Astrocyte (in vitro differentiated cells and primary cell): ENCODE measurements around the gene COPZ1. TPM values are rescaled to one million over a fixed set of nuclear protein-coding genes. Genes with fewer than 3 reads are reported as not detected.

Experiments
- DNase-seq: peaks from one replicate; pipeline ENCODE4 v3.0.0-alpha.2; 2010; ENCODE audit warnings: low read depth
- FAIRE-seq: peaks from 2 replicates; lab custom pipeline; 2011; peaks lifted over from hg19 to GRCh38; lab: Jason Lieb, UNC
- H2AFZ ChIP-seq: 2 replicates; pipeline ENCODE4 v1.6.0; 2012; ENCODE audit warnings: low read depth, low read length, inconsistent platforms
- H3K27ac ChIP-seq: 2 replicates; pipeline ENCODE4 v1.5.1; 2011; ENCODE audit warnings: low read depth, low read length, inconsistent platforms
- H3K27me3 ChIP-seq: 2 replicates; pipeline ENCODE4 v1.6.0; 2011; ENCODE audit warnings: low read length, inconsistent platforms; ENCODE audit not compliant: insufficient read depth
- H3K36me3 ChIP-seq: 2 replicates; pipeline ENCODE4 v1.5.1; 2011; ENCODE audit warnings: low read length, inconsistent platforms; ENCODE audit not compliant: insufficient read depth
- H3K4me1 ChIP-seq: 2 replicates; pipeline ENCODE4 v1.5.1; 2011; ENCODE audit warnings: low read length, inconsistent platforms; ENCODE audit not compliant: insufficient read depth
- H3K4me2 ChIP-seq: 2 replicates; pipeline ENCODE4 v1.6.0; 2012; ENCODE audit warnings: low read length, inconsistent platforms
- H3K4me3 ChIP-seq: 2 replicates; pipeline ENCODE4 v1.5.1; 2011; ENCODE audit warnings: low read depth, mild to moderate bottlenecking, low read length, inconsistent platforms; ENCODE audit not compliant: insufficient read depth
- H3K79me2 ChIP-seq: 2 replicates; pipeline ENCODE4 v1.6.0; 2012; ENCODE audit warnings: mild to moderate bottlenecking, low read length, inconsistent platforms; ENCODE audit not compliant: insufficient read depth
- H3K9ac ChIP-seq: 2 replicates; pipeline ENCODE4 v1.6.0; 2012; ENCODE audit warnings: mild to moderate bottlenecking, low read length, inconsistent platforms
- H3K9me3 ChIP-seq: 2 replicates; pipeline ENCODE4 v1.5.1; 2012; ENCODE audit warnings: low read depth, mild to moderate bottlenecking, low read length, inconsistent platforms; ENCODE audit not compliant: insufficient read depth
- H4K20me1 ChIP-seq: 2 replicates; pipeline ENCODE4 v1.6.0; 2012; ENCODE audit warnings: low read length, inconsistent platforms; ENCODE audit not compliant: insufficient read depth
- H3K27ac Mint-ChIP-seq: one replicate; pipeline ENCODE4 v1.8.0; 2021; ENCODE audit warnings: mild to moderate bottlenecking, mixed read lengths; ENCODE audit not compliant: unreplicated experiment
- H3K27me3 Mint-ChIP-seq: one replicate; pipeline ENCODE4 v1.8.0; 2021; ENCODE audit warnings: low read depth, mixed read lengths; ENCODE audit not compliant: unreplicated experiment
- H3K36me3 Mint-ChIP-seq: one replicate; pipeline ENCODE4 v1.8.0; 2021; ENCODE audit warnings: low read depth, mixed read lengths; ENCODE audit not compliant: unreplicated experiment
- H3K4me1 Mint-ChIP-seq: one replicate; pipeline ENCODE4 v1.8.0; 2021; ENCODE audit warnings: low read depth, mixed read lengths; ENCODE audit not compliant: unreplicated experiment
- H3K4me3 Mint-ChIP-seq: one replicate; pipeline ENCODE4 v1.8.0; 2021; ENCODE audit warnings: mild to moderate bottlenecking, moderate library complexity, mixed read lengths; ENCODE audit not compliant: unreplicated experiment
- H3K9me3 Mint-ChIP-seq: one replicate; pipeline ENCODE4 v1.8.0; 2021; ENCODE audit warnings: mild to moderate bottlenecking, mixed read lengths; ENCODE audit not compliant: unreplicated experiment
- EZH2 ChIP-seq: IDR thresholded peaks from 2 replicates; pipeline ENCODE4 v1.6.1; 2012; ENCODE audit warnings: mild to moderate bottlenecking, low read length, inconsistent platforms; ENCODE audit not compliant: insufficient read depth
- total RNA-seq: library from RNA; stranded (reverse); gene quantifications from 2 replicates; pipeline ENCODE4 v1.2.1, GENCODE V29; 2021
- TF ChIP-seq, protein P1 (sequence below): IDR thresholded peaks from 2 replicates; pipeline ENCODE4 v1.5.1; 2011; ENCODE audit warnings: low read depth, mild to moderate bottlenecking, inconsistent platforms, low read length, moderate library complexity; ENCODE audit not compliant: insufficient read depth

The COPZ1 gene
- total RNA-seq, 1 donor from 2014 or later, result 136 TPM

GRCh38 chr12:54388237-54389133 lies 63.6 kb downstream of the COPZ1 start:
- H3K4me3 Mint-ChIP-seq, result peak overlapping the region; percentile 34
- DNase-seq (no peak), FAIRE-seq (no peak)
- no peaks in the 10 kb centered on the region for H3K9me3 Mint-ChIP-seq
- Histone ChIP-seq H4K20me1 (peaks cover 1% of the 10 kb centered on the region), H3K27me3 (no peaks in the 10 kb centered on the region), H3K4me1 (no peaks in the 10 kb centered on the region), H2AFZ (no peak overlapping the region), H3K36me3 (no peaks in the 10 kb centered on the region), H3K9me3 (no peaks in the 10 kb centered on the region), H3K27ac (no peak overlapping the region), H3K4me3 (no peak overlapping the region), H3K79me2 (no peaks in the 10 kb centered on the region), H3K4me2 (no peak overlapping the region), H3K9ac (no peak overlapping the region)
- H3K4me1 Mint-ChIP-seq, result peaks cover 28% of the 10 kb centered on the region
- no peaks in the 10 kb centered on the region for H3K27me3 Mint-ChIP-seq
- H3K27ac Mint-ChIP-seq, result no peak overlapping the region
- H3K36me3 Mint-ChIP-seq, result peaks cover 12% of the 10 kb centered on the region
- TF ChIP-seq, protein P1, sequence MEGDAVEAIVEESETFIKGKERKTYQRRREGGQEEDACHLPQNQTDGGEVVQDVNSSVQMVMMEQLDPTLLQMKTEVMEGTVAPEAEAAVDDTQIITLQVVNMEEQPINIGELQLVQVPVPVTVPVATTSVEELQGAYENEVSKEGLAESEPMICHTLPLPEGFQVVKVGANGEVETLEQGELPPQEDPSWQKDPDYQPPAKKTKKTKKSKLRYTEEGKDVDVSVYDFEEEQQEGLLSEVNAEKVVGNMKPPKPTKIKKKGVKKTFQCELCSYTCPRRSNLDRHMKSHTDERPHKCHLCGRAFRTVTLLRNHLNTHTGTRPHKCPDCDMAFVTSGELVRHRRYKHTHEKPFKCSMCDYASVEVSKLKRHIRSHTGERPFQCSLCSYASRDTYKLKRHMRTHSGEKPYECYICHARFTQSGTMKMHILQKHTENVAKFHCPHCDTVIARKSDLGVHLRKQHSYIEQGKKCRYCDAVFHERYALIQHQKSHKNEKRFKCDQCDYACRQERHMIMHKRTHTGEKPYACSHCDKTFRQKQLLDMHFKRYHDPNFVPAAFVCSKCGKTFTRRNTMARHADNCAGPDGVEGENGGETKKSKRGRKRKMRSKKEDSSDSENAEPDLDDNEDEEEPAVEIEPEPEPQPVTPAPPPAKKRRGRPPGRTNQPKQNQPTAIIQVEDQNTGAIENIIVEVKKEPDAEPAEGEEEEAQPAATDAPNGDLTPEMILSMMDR, result no peak
- TF ChIP-seq EZH2, result no peak

DNA sequence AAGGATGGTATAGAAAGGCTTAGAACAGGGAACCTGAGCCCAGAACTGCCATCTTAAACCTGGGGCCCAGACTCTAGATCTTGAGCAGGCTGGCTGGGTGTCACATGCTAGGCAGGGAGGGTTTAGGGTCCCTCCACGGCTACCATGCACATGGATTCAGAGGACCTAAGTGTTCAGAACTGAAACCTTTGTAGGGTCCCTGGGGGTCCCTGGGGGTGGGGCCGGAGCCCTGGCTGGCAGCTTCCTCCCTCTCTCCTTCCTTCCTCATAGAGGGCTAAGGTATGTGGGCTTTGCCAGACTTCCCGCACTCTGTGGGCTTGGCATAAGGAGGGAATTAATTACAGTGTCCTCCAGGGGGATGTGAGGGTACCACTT lies 64.2 kb downstream of the COPZ1 start:
- no peaks in the 10 kb centered on the region for H3K79me2 ChIP-seq
- Mint-ChIP-seq H3K27me3 (no peaks in the 10 kb centered on the region), H3K4me1 (peaks cover 31% of the 10 kb centered on the region), H3K4me3 (peak overlapping the region; percentile 82), H3K9me3 (no peaks in the 10 kb centered on the region), H3K27ac (no peak overlapping the region), H3K36me3 (peaks cover 12% of the 10 kb centered on the region)
- H3K9ac ChIP-seq, result no peak overlapping the region
- TF ChIP-seq, protein P1, result no peak
- no peak for TF ChIP-seq EZH2
- no peak for DNase-seq
- peaks cover 8% of the 10 kb centered on the region for H4K20me1 ChIP-seq
- no peaks in the 10 kb centered on the region for H3K9me3 ChIP-seq
- H3K4me1 ChIP-seq, result no peaks in the 10 kb centered on the region
- H3K27ac ChIP-seq, result no peak overlapping the region
- no peaks in the 10 kb centered on the region for H3K27me3 ChIP-seq
- H3K4me2 ChIP-seq, result no peak overlapping the region
- H3K4me3 ChIP-seq, result no peak overlapping the region
- H2AFZ ChIP-seq, result no peak overlapping the region
- FAIRE-seq, result no peak
- no peaks in the 10 kb centered on the region for H3K36me3 ChIP-seq

GRCh38 chr12:54389607-54390175 lies 64.8 kb downstream of the COPZ1 start:
- no peak overlapping the region for H3K4me3 ChIP-seq
- H3K9ac ChIP-seq, result no peak overlapping the region
- Mint-ChIP-seq H3K9me3 (no peaks in the 10 kb centered on the region), H3K4me3 (peak overlapping the region; percentile 82), H3K4me1 (peaks cover 30% of the 10 kb centered on the region), H3K27ac (peak overlapping the region; percentile 67), H3K36me3 (peaks cover 17% of the 10 kb centered on the region), H3K27me3 (no peaks in the 10 kb centered on the region)
- no peaks in the 10 kb centered on the region for H3K9me3 ChIP-seq
- peaks cover 4% of the 10 kb centered on the region for H3K36me3 ChIP-seq
- H3K4me2 ChIP-seq, result no peak overlapping the region
- no peaks in the 10 kb centered on the region for H3K79me2 ChIP-seq
- no peaks in the 10 kb centered on the region for H3K27me3 ChIP-seq
- no peak overlapping the region for H3K27ac ChIP-seq
- no peak for FAIRE-seq
- no peaks in the 10 kb centered on the region for H3K4me1 ChIP-seq
- no peak overlapping the region for H2AFZ ChIP-seq
- DNase-seq, result no peak
- TF ChIP-seq EZH2, result no peak
- TF ChIP-seq, protein P1, result no peak
- H4K20me1 ChIP-seq, result peaks cover 13% of the 10 kb centered on the region
